ENCODE data around the gene SRCIN1.

GRCh38 chr17:38566666-38567031 lies 39.1 kb downstream of the SRCIN1 start:
- no peak for TF ChIP-seq CTCF (IDR thresholded peaks at IDR 0.05; ENCODE audit: low read depth, low read length, poor library complexity, severe bottlenecking)
- TF ChIP-seq EZH2phosphoT487 (IDR thresholded peaks at IDR 0.05; ENCODE audit: borderline replicate concordance, low read length): no peak

Measured in DOHH2 (cell line).